NAMALWA (cell line): Measurements from ENCODE around the gene CAMTA2.

Experiments used
- DNase-seq: peaks from one replicate; pipeline ENCODE4 v3.0.0-alpha.2; 2015; ENCODE audit warnings: low spot score

CAMTA2 gene

GRCh38 chr17:4946312-4946976 is 41.0 kb downstream of the CAMTA2 start:
- no peak for DNase-seq

GRCh38 chr17:4945944-4946280 is 41.6 kb downstream of the CAMTA2 start:
- no peak for DNase-seq

- peak; percentile 42 for DNase-seq
These were observed 42.1 kb downstream of the CAMTA2 start for GRCh38 chr17:4945176-4945943.

- peak; percentile 33 for DNase-seq
These were observed 42.8 kb downstream of the CAMTA2 start for GRCh38 chr17:4944554-4945175.

- peak; percentile 44 for DNase-seq
These were observed 43.3 kb downstream of the CAMTA2 start for GRCh38 chr17:4944163-4944553.

DNA sequence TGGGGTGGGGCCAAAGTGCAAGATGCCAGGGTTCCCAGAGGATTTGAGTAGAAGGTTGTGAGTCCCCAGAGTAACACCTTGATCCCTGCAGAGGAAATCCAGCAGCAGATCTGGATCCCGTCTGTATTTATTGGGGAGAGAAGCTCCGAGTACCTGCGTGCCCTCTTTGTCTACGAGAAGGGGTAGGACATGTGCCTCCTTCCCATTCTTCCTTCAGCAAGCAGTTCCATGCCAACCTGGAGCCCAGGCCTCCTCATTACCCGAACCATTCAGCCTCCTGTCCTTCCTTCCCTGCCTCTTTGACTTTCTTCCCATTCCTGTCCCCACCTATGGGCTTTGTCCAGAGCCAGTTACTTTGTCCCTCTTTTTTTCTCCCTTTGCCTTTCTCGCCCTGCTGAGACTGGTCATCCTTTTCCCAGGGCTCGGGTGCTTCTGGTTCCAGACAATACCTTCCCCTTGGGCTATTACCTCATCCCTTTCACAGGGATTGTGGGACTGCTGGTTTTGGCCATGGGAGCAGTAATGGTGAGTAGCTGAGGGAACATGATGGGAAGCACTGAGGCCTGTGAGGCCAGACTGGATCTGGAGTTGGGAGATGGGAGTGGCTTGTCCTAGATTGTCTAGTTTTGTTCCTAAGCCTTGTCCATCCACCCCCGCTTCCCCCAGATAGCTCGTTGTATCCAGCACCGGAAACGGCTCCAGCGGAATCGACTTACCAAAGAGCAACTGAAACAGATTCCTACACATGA is 44.5 kb downstream of the CAMTA2 start:
- no peak for DNase-seq

- DNase-seq, result no peak
These were observed 46.2 kb downstream of the CAMTA2 start for GRCh38 chr17:4941319-4941610.

DNA sequence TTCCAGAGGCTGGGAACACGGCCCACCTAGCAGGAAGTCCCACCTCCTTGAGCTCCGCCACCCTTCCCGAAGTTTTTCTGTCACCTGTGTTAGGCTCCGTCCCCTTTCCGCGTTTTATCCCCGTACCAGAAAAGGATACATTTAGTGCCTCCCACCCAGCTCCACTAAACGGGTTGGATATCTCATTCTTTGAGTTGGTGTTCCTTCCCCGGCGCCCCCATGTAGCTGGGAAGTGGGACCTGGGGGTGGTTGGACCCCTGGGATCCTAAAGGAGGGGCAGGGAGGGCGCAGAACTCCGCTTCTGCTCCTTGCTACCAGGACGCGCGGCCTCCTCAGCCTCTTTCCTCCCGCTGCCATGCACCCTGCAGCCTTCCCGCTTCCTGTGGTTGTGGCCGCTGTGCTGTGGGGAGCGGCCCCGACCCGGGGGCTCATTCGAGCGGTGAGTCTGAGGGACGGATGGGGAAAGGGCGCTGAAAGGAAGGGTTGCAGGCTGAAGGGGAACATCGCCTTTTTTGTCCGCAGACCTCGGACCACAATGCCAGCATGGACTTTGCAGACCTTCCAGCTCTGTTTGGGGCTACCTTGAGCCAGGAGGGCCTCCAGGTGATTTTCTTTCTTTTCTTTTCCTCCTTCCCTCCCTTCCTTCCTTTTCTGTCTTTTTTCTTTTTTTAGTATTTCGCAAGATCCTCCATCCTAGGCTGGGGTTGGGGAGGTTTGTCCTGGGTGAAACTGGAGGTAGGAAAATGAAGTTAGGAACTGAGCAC is 46.7 kb downstream of the CAMTA2 start:
- peak; percentile 24 for DNase-seq

GRCh38 chr17:4939796-4940554 is 47.5 kb downstream of the CAMTA2 start, which contains the start of the genes RNF167 and SLC25A11:
Gene RNF167, plus strand, starts transcription at chr17:4940268. Its CDS starts 642 bp downstream, at chr17:4940910.
Gene SLC25A11, minus strand, starts transcription at chr17:4940046. Its CDS starts 136 bp downstream, at chr17:4939910.
- peak; percentile 98 for DNase-seq

DNA sequence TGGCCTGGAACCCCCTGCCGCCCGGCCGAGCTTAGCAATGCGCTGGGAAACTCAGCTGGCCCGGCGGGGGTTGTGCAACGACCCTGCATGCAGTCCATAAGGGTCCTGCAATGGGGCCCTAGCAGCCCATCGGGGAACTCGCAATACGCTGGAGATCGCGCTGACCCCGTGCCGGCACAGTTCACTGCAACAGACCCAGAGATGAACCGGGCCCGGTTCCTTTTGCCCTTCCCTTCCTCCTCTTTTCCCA is 48.0 kb downstream of the CAMTA2 start:
- DNase-seq, result no peak

- DNase-seq, result peak; percentile 20
These were observed 48.6 kb downstream of the CAMTA2 start for GRCh38 chr17:4938688-4939545.

- DNase-seq, result no peak
These were observed 49.4 kb downstream of the CAMTA2 start for GRCh38 chr17:4938069-4938491.

- no peak for DNase-seq
These were observed 49.9 kb downstream of the CAMTA2 start for GRCh38 chr17:4937553-4937952.

DNA sequence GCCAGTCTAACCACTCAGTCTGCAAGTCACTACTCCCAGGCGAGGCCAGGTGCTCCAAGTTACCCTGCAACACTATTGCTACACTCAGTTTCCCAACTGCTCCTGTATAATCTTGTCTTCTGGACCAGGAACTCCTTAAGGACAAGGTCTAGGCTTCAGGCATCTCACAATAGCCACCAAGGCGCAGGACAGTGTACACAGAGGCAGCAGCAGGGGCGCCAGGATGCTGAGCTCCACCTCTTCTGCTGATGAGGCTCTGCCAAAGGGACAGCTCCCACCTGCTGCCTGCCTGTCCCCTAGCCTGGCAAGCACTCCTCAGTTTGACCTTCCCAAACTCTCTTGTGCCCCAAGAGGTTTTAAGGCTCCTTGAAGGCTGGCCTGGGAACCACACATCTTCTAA is 51.0 kb downstream of the CAMTA2 start:
- no peak for DNase-seq

GRCh38 chr17:4935650-4936049 is 51.8 kb downstream of the CAMTA2 start:
- no peak for DNase-seq

DNA sequence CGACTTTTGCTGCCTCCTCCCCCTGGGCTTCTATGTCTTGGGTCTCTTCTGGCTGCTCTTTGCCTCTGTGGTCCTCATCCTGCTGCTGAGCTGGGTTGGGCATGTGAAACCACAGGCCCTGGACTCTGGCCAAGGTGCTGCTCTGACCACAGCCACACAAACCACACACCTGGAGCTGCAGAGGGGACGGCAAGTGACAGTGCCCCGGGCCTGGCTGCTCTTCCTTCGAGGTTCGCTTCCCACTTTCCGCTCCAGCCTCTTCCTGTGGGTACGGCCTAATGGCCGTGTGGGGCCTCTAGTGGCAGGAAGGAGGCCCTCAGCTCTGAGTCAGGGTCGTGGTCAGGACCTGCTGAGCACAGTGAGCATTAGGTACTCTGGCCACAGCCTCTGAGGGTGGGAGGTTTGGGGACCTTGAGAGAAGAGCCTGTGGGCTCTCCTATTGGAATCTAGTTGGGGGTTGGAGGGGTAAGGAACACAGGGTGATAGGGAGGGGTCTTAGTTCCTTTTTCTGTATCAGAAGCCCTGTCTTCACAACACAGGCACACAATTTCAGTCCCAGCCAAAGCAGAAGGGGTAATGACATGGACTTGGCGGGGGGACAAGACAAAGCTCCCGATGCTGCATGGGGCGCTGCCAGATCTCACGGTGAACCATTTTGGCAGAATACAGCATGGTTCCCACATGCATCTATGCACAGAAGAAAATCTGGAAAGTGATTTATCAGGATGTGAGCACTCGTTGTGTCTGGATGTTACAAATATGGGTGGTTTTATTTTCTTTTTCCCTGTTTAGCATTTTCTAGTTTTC is 53.1 kb downstream of the CAMTA2 start:
- no peak for DNase-seq

GRCh38 chr17:4933646-4934045 is 53.8 kb downstream of the CAMTA2 start:
- DNase-seq, result no peak

- DNase-seq, result no peak
These were observed 54.7 kb downstream of the CAMTA2 start for GRCh38 chr17:4932756-4933155.

GRCh38 chr17:4931963-4932362 is 55.5 kb downstream of the CAMTA2 start, which contains the start of gene GP1BA:
Gene GP1BA, plus strand, starts transcription at chr17:4932277. Its CDS starts 328 bp downstream, at chr17:4932605.
- no peak for DNase-seq
